Hepatocyte (in vitro differentiated cells): Measurements from ENCODE around the gene ABLIM1. TPM values are rescaled to one million over a fixed set of nuclear protein-coding genes. Genes with fewer than 3 reads are reported as not detected.

Experiments used
- DNase-seq: peaks from one replicate; pipeline ENCODE4 v3.0.0-alpha.2; 2016; ENCODE audit warnings: low spot score
- H2AFZ ChIP-seq: fragments of 200-600 bp; sonication (generic); 2 replicates; pipeline ENCODE4 v1.6.0; 2016; ENCODE audit warnings: antibody characterized with exemption, mild to moderate bottlenecking
- H3K27ac ChIP-seq: fragments of 200-600 bp; sonication (generic); 2 replicates; pipeline ENCODE4 v1.5.1; 2016; ENCODE audit warnings: mild to moderate bottlenecking
- H3K27me3 ChIP-seq: fragments of 200-600 bp; sonication (generic); 2 replicates; pipeline ENCODE4 v1.6.1; 2016
- H3K36me3 ChIP-seq: fragments of 200-600 bp; sonication (generic); replicated peaks from 2 replicates; pipeline ENCODE4 v1.5.1; 2016; ENCODE audit warnings: low read depth; ENCODE audit not compliant: insufficient read depth
- H3K4me1 ChIP-seq: fragments of 200-600 bp; sonication (generic); 2 replicates; pipeline ENCODE4 v1.5.1; 2016; ENCODE audit warnings: mild to moderate bottlenecking, moderate library complexity; ENCODE audit not compliant: insufficient read depth
- H3K4me2 ChIP-seq: fragments of 200-600 bp; sonication (generic); 2 replicates; pipeline ENCODE4 v1.6.0; 2016
- H3K4me3 ChIP-seq: fragments of 200-600 bp; sonication (generic); 2 replicates; pipeline ENCODE4 v1.5.1; 2016; ENCODE audit warnings: mild to moderate bottlenecking
- H3K79me2 ChIP-seq: fragments of 200-600 bp; sonication (generic); 2 replicates; pipeline ENCODE4 v1.6.0; 2017; ENCODE audit warnings: mild to moderate bottlenecking
- H3K9me2 ChIP-seq: fragments of 200-600 bp; sonication (generic); replicated peaks from 2 replicates; pipeline ENCODE4 v1.6.0; 2017; ENCODE audit warnings: mild to moderate bottlenecking; ENCODE audit not compliant: insufficient read depth
- H3K9me3 ChIP-seq: fragments of 200-600 bp; sonication (generic); 2 replicates; pipeline ENCODE4 v1.5.1; 2016; ENCODE audit warnings: low read depth, mild to moderate bottlenecking
- H4K20me1 ChIP-seq: fragments of 200-600 bp; sonication (generic); 2 replicates; pipeline ENCODE4 v1.6.0; 2016; ENCODE audit warnings: mild to moderate bottlenecking; ENCODE audit not compliant: insufficient read depth, poor library complexity, severe bottlenecking
- CTCF ChIP-seq: fragments of 200-600 bp; sonication (generic); IDR thresholded peaks from 2 replicates; pipeline ENCODE4 v1.5.1; 2016; ENCODE audit warnings: antibody characterized with exemption, mild to moderate bottlenecking; ENCODE audit not compliant: poor library complexity
- EZH2 ChIP-seq: fragments of 200-600 bp; sonication (generic); IDR thresholded peaks from 2 replicates; pipeline ENCODE4 v1.6.1; 2016; ENCODE audit warnings: antibody characterized with exemption, mild to moderate bottlenecking, borderline replicate concordance
- EZH2phosphoT487 ChIP-seq: fragments of 200-600 bp; sonication (generic); IDR thresholded peaks from one replicate; pipeline ENCODE4 v1.6.1; 2018; ENCODE audit warnings: antibody characterized with exemption, mild to moderate bottlenecking, low read depth, moderate library complexity; ENCODE audit not compliant: unreplicated experiment, severe bottlenecking
- WGBS: methylation state at CpG from one replicate; pipeline ENCODE4 v1.1.6; 2016; ENCODE audit warnings: low lambda C conversion rate; ENCODE audit errors: missing lambda C conversion rate; 5-methylcytosine and 5-hydroxymethylcytosine counted together
- polyA plus RNA-seq: library from polyadenylated mRNA; unstranded; fragments of >200 nt; fragmentation: Nextera tagmentation; extraction: Ambion mirVana; gene quantifications from 2 replicates; pipeline ENCODE4 v1.2.1, GENCODE V29; 2016
- total RNA-seq: library from RNA; depleted of rRNA; stranded (reverse); fragments of >200 nt; gene quantifications from 2 replicates; pipeline ENCODE4 v1.2.3, GENCODE V29; 2014

ABLIM1 gene
- total and polyA plus RNA-seq, 2 experiments from 2014 or later, result 20.8 to 31.6 TPM

- no peak for DNase-seq
- 95% methylated on average over 3 of the region's 3 CpGs for WGBS
- no peak for TF ChIP-seq EZH2
- no peak for TF ChIP-seq CTCF
- TF ChIP-seq EZH2phosphoT487, result no peak
Measured at GRCh38 chr10:114680543-114681117, 22.6 kb upstream of the ABLIM1 start.

GRCh38 chr10:114679552-114679951 lies 21.5 kb upstream of the ABLIM1 start:
- H3K4me1 ChIP-seq, result peaks cover 30% of the 10 kb centered on the region
- no peak overlapping the region for H2AFZ ChIP-seq
- H3K9me3 ChIP-seq, result no peaks in the 10 kb centered on the region
- WGBS, result 96% methylated on average over 5 of the region's 5 CpGs
- H3K4me3 ChIP-seq, result no peak overlapping the region
- no peak for TF ChIP-seq EZH2phosphoT487
- TF ChIP-seq EZH2, result no peak
- no peak for TF ChIP-seq CTCF
- DNase-seq, result no peak
- no peaks in the 10 kb centered on the region for H3K9me2 ChIP-seq
- H3K27ac ChIP-seq, result no peak overlapping the region
- no peaks in the 10 kb centered on the region for H3K27me3 ChIP-seq
- no peak overlapping the region for H3K4me2 ChIP-seq
- no peaks in the 10 kb centered on the region for H3K36me3 ChIP-seq
- H4K20me1 ChIP-seq, result no peaks in the 10 kb centered on the region
- H3K79me2 ChIP-seq, result peaks cover 9% of the 10 kb centered on the region

More at GRCh38 chr10:114680543-114681117, 22.6 kb upstream of the ABLIM1 start:
- no peak overlapping the region for H3K4me2 ChIP-seq
- no peaks in the 10 kb centered on the region for H4K20me1 ChIP-seq
- no peaks in the 10 kb centered on the region for H3K27me3 ChIP-seq
- H3K4me3 ChIP-seq, result no peak overlapping the region
- H2AFZ ChIP-seq, result no peak overlapping the region
- peaks cover 9% of the 10 kb centered on the region for H3K79me2 ChIP-seq
- H3K9me2 ChIP-seq, result no peaks in the 10 kb centered on the region
- H3K4me1 ChIP-seq, result peaks cover 38% of the 10 kb centered on the region
- H3K36me3 ChIP-seq, result no peaks in the 10 kb centered on the region
- no peaks in the 10 kb centered on the region for H3K9me3 ChIP-seq
- no peak overlapping the region for H3K27ac ChIP-seq

GRCh38 chr10:114678820-114679219 lies 20.7 kb upstream of the ABLIM1 start:
- H4K20me1 ChIP-seq, result no peaks in the 10 kb centered on the region
- H3K27ac ChIP-seq, result peak overlapping the region; percentile 21
- peaks cover 24% of the 10 kb centered on the region for H3K4me1 ChIP-seq
- H3K36me3 ChIP-seq, result no peaks in the 10 kb centered on the region
- no peaks in the 10 kb centered on the region for H3K9me2 ChIP-seq
- TF ChIP-seq CTCF, result no peak
- WGBS, result 88% methylated on average over 2 of the region's 2 CpGs
- H3K9me3 ChIP-seq, result no peaks in the 10 kb centered on the region
- no peak overlapping the region for H3K4me3 ChIP-seq
- H3K79me2 ChIP-seq, result peaks cover 9% of the 10 kb centered on the region
- peak overlapping the region; percentile 12 for H3K4me2 ChIP-seq
- H3K27me3 ChIP-seq, result no peaks in the 10 kb centered on the region
- DNase-seq, result no peak
- no peak overlapping the region for H2AFZ ChIP-seq

GRCh38 chr10:114678336-114678735 lies 20.3 kb upstream of the ABLIM1 start:
- Histone ChIP-seq H3K36me3 (no peaks in the 10 kb centered on the region), H3K9me3 (no peaks in the 10 kb centered on the region), H2AFZ (no peak overlapping the region), H3K4me3 (no peak overlapping the region), H3K27ac (peak overlapping the region; percentile 21), H3K4me1 (peaks cover 19% of the 10 kb centered on the region), H3K79me2 (peaks cover 9% of the 10 kb centered on the region), H3K27me3 (no peaks in the 10 kb centered on the region), H3K9me2 (no peaks in the 10 kb centered on the region), H3K4me2 (peak overlapping the region; percentile 12), H4K20me1 (no peaks in the 10 kb centered on the region)
- WGBS, result 52% methylated on average over 4 of the region's 4 CpGs
- no peak for TF ChIP-seq CTCF
- no peak for TF ChIP-seq EZH2
- no peak for TF ChIP-seq EZH2phosphoT487
- no peak for DNase-seq
